HTR-8/SVneo (cell line): Measurements from ENCODE around the gene ZC3H15.
"Not testable (repeated sequence)": the region's sequence is repeated elsewhere in the genome, so short reads cannot be mapped to it uniquely, and the experiment has no call there.

Source experiments
- DNase-seq: peaks from one replicate; pipeline ENCODE4 v3.0.0; 2011; ENCODE audit warnings: low spot score, mixed read lengths; ENCODE audit not compliant: insufficient read length
- FAIRE-seq: peaks from 2 replicates; lab custom pipeline; 2011; peaks lifted over from hg19 to GRCh38; lab: Jason Lieb, UNC

ZC3H15 gene

GRCh38 chr2:186486651-186487647 lies 889 bp downstream of the ZC3H15 start:
- peak; percentile 28 for FAIRE-seq

DNA sequence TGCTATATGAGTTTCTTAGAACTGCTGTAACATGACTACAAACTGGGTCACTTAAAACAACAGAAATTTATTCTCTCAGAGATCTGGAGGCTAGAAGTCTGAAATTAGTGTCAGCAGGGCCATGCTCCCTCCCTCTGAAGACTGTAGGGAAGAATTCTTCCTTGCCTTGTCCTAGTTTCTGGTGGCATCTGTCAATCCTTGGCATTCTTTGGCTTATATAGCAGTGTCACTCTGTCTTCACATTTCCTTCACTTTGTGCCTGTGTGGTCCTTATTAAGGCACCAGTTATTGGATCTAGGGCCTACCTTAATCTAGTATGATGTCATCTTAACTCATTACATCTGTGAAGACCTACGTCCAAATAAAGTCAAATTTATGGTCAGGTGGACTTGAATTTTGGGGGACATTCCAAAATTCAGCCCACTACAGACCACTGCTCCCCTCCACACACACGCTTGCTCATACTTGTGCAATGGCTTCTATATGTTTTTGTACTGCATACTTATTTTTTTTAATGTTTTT lies 7.6 kb downstream of the ZC3H15 start:
- DNase-seq (no peak), FAIRE-seq (no peak)

More at GRCh38 chr2:186486651-186487647, 889 bp downstream of the ZC3H15 start:
- peak; percentile 3 for DNase-seq

DNA sequence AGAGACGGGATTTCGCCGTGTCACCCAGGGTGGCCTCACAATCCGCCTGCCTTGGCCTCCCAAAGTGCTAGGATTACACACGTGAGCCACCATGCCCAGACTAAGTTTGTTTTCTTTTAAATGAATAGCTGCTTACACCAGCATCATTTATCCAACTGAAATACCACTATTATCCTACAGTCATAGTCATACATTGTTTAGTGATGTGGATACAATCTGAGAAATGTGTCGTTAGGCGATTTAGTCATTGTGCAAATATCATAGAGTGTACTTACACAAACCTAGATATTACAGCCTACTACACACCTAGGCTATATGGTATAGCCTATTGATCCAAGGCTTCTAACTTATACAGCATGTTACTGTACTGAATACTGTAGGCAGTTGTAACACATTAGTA lies 10.3 kb downstream of the ZC3H15 start:
- DNase-seq (no peak), FAIRE-seq (no peak)

GRCh38 chr2:186497928-186498327 lies 11.9 kb downstream of the ZC3H15 start:
- FAIRE-seq (no peak), DNase-seq (no peak)

DNA sequence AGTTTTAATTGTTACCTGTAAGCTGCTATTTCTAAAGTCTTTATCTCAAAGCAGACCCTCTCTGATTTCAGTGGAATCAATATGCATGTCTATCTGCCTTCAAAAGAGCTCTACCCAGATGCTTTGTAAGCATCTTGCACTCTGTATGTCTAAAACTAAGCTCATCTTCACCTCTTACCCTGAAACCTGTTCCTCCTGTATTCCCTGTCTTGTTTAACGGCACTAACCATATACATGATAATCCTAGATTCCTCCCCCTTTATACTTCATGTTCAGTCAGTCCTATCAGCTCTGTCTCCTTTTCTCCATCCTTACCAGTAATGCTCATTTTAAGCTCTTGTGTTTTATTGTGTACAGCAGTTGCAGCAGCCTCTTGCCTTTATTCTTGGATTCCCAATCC lies 12.8 kb downstream of the ZC3H15 start:
- FAIRE-seq, result no peak
- no peak for DNase-seq

GRCh38 chr2:186503827-186504606 lies 18.0 kb downstream of the ZC3H15 start:
- DNase-seq, result no peak

DNA sequence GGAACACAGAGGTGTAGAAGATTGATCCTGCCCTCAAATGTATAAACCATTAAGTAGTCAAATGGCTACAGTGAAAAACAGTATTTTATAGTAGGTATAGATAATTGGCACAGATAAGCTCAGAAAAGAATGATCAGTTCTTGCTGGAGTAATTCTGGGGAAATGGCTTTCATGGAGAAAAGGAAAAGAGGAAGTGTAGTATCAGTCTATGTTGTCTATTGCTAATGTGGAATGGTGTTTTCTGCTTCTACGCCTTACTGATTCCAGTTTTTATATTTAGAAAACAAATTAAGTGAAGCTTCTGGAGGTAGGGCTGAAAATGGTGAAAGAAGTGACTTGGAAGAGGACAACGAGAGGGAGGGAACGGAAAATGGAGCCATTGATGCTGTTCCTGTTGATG lies 22.2 kb downstream of the ZC3H15 start:
- FAIRE-seq (no peak), DNase-seq (no peak)

More at GRCh38 chr2:186503827-186504606, 18.0 kb downstream of the ZC3H15 start:
- no peak for FAIRE-seq

GRCh38 chr2:186515376-186515775 lies 29.3 kb downstream of the ZC3H15 start:
- FAIRE-seq (no peak), DNase-seq (no peak)

GRCh38 chr2:186516396-186516795 lies 30.3 kb downstream of the ZC3H15 start:
- FAIRE-seq, result no peak

DNA sequence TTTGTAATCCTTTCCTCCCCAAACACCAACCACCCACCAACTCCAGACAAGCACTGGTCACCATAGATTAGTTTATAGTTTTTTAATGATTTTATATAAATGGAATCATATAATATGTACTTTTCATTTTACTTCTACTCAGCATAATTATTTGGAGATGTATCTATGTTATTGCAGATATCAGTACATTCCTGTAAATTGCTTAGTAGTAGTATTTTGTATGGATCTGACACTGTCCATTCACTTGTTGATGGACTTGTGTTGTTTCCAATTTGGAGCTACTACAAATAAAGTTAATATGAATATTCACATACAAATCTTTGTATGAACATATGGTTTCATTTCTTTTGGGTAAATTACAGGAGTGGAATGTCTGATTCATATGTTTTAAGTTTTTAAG lies 31.0 kb downstream of the ZC3H15 start:
- FAIRE-seq, result no peak
- DNase-seq, result no peak

More at GRCh38 chr2:186516396-186516795, 30.3 kb downstream of the ZC3H15 start:
- no peak for DNase-seq

DNA sequence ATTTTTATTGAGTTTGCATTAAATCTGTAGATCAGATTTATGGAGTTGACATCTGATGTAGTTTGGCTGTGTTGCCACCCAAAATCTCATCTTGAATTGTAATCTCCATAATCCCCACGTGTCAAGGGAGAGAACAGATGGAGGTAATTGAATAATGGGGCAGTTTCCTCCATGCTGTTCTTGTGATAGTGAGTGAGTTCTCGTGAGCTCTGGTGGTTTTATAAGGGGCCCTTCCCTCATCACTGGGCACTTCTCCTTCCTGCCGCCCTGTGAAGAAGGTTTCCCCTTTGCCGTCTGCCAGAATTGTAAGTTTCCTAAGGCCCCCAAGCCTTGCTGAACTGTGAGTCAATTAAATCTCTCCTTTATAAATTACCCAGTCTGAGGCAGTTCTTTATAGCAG lies 32.2 kb downstream of the ZC3H15 start:
- FAIRE-seq (no peak), DNase-seq (no peak)

- FAIRE-seq, result no peak
Measured at GRCh38 chr2:186518945-186519344, 32.9 kb downstream of the ZC3H15 start.

GRCh38 chr2:186521570-186522153 lies 35.6 kb downstream of the ZC3H15 start:
- not testable (repeated sequence) for DNase-seq, FAIRE-seq

More at GRCh38 chr2:186518945-186519344, 32.9 kb downstream of the ZC3H15 start:
- no peak for DNase-seq

GRCh38 chr2:186522450-186522849 lies 36.4 kb downstream of the ZC3H15 start:
- DNase-seq, result no peak
- no peak for FAIRE-seq

DNA sequence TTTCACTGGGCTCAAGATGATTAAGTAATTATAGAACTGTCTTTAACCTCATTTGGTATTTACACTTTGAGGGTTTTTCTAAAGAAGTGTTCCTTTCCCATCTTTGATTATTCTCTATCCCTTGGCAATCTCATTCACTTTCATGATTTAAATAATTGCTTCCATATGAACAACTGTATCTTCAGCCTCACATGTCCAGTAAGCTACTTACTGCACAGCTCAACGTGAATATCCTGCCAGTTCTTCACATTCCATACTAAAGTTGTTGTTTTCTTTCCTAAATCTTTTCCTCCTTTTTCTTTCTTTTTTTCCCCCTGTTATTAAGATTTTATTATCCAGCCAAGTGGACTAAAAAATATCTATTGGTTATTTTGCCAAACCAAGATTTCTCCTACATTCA lies 37.7 kb downstream of the ZC3H15 start:
- no peak for FAIRE-seq
- DNase-seq, result no peak

- DNase-seq (no peak), FAIRE-seq (no peak)
Measured at GRCh38 chr2:186526281-186526680, 40.2 kb downstream of the ZC3H15 start.

DNA sequence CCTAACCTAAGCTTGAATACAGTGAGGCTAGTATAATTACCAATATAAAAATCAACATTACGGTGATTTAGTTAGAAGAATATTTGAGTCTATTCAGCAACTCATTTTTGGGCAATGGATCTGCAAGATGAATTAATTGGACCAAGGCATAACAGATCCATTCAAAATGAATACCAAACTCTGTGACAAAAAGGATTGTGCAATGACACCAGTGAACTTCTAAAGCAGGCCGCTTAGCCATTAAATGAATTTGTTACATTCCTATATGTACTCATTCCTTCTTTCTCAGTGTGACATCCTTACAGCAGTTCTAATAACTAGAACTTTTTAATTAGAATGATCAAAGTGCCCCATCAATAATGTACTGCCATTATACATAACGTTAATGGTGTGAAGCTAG lies 44.3 kb downstream of the ZC3H15 start:
- DNase-seq, result no peak
- FAIRE-seq, result no peak

GRCh38 chr2:186531257-186531775 lies 45.3 kb downstream of the ZC3H15 start:
- FAIRE-seq, result no peak
- no peak for DNase-seq

DNA sequence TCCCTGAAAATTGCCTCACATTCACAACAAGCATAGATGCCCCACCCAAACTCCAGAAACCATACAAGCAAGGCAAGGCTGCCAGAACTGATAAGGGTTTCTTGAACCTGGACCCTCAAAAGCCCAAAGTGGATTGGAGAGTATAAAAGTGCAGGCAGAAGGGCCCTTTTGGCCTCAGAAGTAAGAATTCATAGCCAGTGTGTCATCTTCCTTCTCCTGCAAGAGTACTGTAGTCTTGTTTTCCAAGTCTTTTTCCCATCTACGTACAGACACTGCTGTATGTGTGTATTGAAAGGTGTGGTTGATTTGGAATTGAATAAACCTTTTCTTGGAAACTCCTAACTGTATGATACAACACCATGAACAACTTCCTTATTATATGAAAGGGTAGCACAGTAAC lies 46.8 kb downstream of the ZC3H15 start:
- FAIRE-seq (no peak), DNase-seq (no peak)

DNA sequence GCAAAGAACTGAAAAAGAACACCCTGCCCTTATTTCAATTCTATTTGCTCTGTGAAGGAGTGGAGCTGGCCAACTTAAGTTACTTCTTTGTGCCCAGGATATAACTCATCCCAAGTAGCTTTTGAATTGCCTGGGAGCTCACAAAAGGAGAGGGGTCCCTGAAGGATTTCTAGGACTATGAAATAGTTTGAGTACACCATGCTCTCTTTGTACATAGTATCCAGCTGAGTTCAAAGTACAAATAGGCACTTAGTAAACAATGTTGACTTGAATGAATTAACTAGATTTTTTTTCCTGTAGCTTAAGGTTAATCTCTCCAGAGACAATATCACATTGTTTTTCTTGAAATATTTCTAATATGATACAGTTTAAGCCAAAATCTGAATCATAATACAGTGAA lies 47.7 kb downstream of the ZC3H15 start:
- no peak for FAIRE-seq

More for the DNA sequence above, 47.7 kb downstream of the ZC3H15 start:
- DNase-seq, result no peak
